Natural killer cell (primary cell): Measurements from ENCODE around the gene NXNL2. TPM values are rescaled to one million over a fixed set of nuclear protein-coding genes. Genes with fewer than 3 reads are reported as not detected.

Source experiments
- ATAC-seq, 3 donors: fragments of 150-1000 bp in 2 of 3; fragments of 200-7000 bp in 1 of 3; cut with Tn5 transposase; 1 replicate in 1 of 3; 2 replicates in 2 of 3; pipeline ENCODE4 v1.10.0; 2021; ENCODE audit warnings: mild to moderate bottlenecking in 2 of 3, moderate library complexity in 2 of 3
- DNase-seq, 2 donors: peaks; one replicate each; pipeline versions ENCODE4 v3.0.0 to v3.0.0-alpha.2; 2013 to 2021; ENCODE audit warnings: mixed read lengths in 1 of 2
- H3K27ac ChIP-seq: one replicate; pipeline ENCODE4 v1.5.1; 2013; ENCODE audit warnings: mild to moderate bottlenecking, low read length
- H3K27me3 ChIP-seq: one replicate; pipeline ENCODE4 v1.6.1; 2013; ENCODE audit warnings: low read length; ENCODE audit not compliant: control insufficient read depth, insufficient read depth
- H3K36me3 ChIP-seq: one replicate; pipeline ENCODE4 v1.6.1; 2013; ENCODE audit warnings: low read length; ENCODE audit not compliant: control insufficient read depth, insufficient read depth
- H3K4me1 ChIP-seq: one replicate; pipeline ENCODE4 v1.6.1; 2013; ENCODE audit warnings: low read length; ENCODE audit not compliant: control insufficient read depth, insufficient read depth
- H3K4me3 ChIP-seq: one replicate; pipeline ENCODE4 v1.5.1; 2013; ENCODE audit warnings: low read length
- H3K9me3 ChIP-seq: one replicate; pipeline ENCODE4 v1.6.1; 2013; ENCODE audit warnings: low read length; ENCODE audit not compliant: control insufficient read depth, insufficient read depth
- H3K27ac Mint-ChIP-seq, 2 donors: one replicate each; pipeline ENCODE4 v1.8.0; 2022; ENCODE audit warnings: mild to moderate bottlenecking in 2 of 2, mixed read lengths in 2 of 2, moderate library complexity in 1 of 2
- H3K27me3 Mint-ChIP-seq, 2 donors: one replicate each; pipeline ENCODE4 v1.8.0; 2022; ENCODE audit warnings: low read depth in 2 of 2, mixed read lengths in 2 of 2
- H3K36me3 Mint-ChIP-seq: one replicate; pipeline ENCODE4 v1.8.0; 2022; ENCODE audit warnings: mixed read lengths
- H3K4me1 Mint-ChIP-seq, 2 donors: one replicate each; pipeline ENCODE4 v1.8.0; 2022; ENCODE audit warnings: mixed read lengths in 2 of 2
- H3K4me3 Mint-ChIP-seq: one replicate; pipeline ENCODE4 v1.8.0; 2022; ENCODE audit warnings: mild to moderate bottlenecking, moderate library complexity, mixed read lengths
- H3K9me3 Mint-ChIP-seq, 2 donors: one replicate each; pipeline ENCODE4 v1.8.0; 2022; ENCODE audit warnings: mixed read lengths in 2 of 2
- WGBS: methylation state at CpG from one replicate; pipeline ENCODE4 v1.1.7; 2013; ENCODE audit warnings: missing lambda C conversion rate; ENCODE audit not compliant: insufficient coverage; 5-methylcytosine and 5-hydroxymethylcytosine counted together
- intact Hi-C: fragments of 100-400 bp; cut with micrococcal nuclease; formaldehyde crosslinking; loops from one replicate; pipeline ENCODE4 v1.14.2; 2022
- total RNA-seq, 4 donors: library from RNA; stranded (reverse); fragments of 120-200 nt in 1 of 4; gene quantifications; one replicate each; pipeline versions ENCODE4 v1.2.3 to v1.2.4, GENCODE V29; 2013 to 2022
- TF ChIP-seq, protein P1 (sequence below): fragments of 200-600 bp; IDR thresholded peaks from one replicate; pipeline ENCODE4 v1.8.0; 2022; ENCODE audit warnings: antibody characterized with exemption

NXNL2 gene
- total RNA-seq, 3 donors from 2014 or later (not counting 1 experiment from before 2014, with no cell fraction given), result not detected

DNA sequence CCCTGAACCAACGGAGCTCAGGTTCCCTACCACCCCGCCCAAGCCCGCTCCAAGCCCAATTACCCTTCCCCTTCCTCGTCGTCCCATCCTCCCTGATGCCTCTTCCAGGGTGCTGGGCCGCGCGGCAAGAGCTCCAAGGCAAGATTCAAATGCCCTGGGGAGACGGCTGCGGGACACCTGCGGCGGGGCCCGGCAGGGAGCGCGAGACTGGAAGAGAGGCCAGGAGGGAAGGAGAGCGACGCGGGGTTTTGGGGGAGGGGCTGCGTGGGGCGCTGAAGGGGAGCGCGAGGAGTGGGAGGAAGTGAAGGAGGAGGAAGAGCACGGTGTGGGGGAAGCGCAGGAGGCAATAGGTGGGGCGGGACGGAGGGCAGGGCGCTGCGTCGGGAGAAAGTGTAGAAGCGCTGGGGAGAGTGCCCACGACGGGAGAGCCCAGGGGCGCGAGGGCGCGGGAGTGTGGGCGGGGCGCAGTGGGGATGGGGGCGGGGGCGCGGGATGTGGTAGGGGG is 975 bp upstream of the NXNL2 start:
- H3K4me1 Mint-ChIP-seq, result peaks cover 6 to 29% of the 10 kb centered on the region in 2 donors
- 5% methylated on average over 41 of the region's 41 CpGs for WGBS
- peak in 1 of 3 donors; percentile 1 for ATAC-seq
- H3K27ac Mint-ChIP-seq, result peak overlapping the region in 1 of 2 donors; percentile 25
- H3K9me3 ChIP-seq, result no peaks in the 10 kb centered on the region
- H3K9me3 Mint-ChIP-seq, result no peaks in the 10 kb centered on the region
- TF ChIP-seq, protein P1, sequence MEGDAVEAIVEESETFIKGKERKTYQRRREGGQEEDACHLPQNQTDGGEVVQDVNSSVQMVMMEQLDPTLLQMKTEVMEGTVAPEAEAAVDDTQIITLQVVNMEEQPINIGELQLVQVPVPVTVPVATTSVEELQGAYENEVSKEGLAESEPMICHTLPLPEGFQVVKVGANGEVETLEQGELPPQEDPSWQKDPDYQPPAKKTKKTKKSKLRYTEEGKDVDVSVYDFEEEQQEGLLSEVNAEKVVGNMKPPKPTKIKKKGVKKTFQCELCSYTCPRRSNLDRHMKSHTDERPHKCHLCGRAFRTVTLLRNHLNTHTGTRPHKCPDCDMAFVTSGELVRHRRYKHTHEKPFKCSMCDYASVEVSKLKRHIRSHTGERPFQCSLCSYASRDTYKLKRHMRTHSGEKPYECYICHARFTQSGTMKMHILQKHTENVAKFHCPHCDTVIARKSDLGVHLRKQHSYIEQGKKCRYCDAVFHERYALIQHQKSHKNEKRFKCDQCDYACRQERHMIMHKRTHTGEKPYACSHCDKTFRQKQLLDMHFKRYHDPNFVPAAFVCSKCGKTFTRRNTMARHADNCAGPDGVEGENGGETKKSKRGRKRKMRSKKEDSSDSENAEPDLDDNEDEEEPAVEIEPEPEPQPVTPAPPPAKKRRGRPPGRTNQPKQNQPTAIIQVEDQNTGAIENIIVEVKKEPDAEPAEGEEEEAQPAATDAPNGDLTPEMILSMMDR, result no peak
- peaks cover 23 to 27% of the 10 kb centered on the region in 2 donors for H3K27me3 Mint-ChIP-seq
- H3K27me3 ChIP-seq, result peaks cover 35% of the 10 kb centered on the region
- H3K4me3 Mint-ChIP-seq, result peak overlapping the region; percentile 85
- H3K27ac ChIP-seq, result no peak overlapping the region
- intact Hi-C loops, result loop anchor here (10.0 kb wide), 1 partner anchor 219 kb away; no protein-coding TSS in a partner anchor
- no peak overlapping the region for H3K4me3 ChIP-seq
- no peaks in the 10 kb centered on the region for H3K36me3 Mint-ChIP-seq
- peaks cover 15% of the 10 kb centered on the region for H3K4me1 ChIP-seq
- H3K36me3 ChIP-seq, result no peaks in the 10 kb centered on the region
- no peak for DNase-seq

DNA sequence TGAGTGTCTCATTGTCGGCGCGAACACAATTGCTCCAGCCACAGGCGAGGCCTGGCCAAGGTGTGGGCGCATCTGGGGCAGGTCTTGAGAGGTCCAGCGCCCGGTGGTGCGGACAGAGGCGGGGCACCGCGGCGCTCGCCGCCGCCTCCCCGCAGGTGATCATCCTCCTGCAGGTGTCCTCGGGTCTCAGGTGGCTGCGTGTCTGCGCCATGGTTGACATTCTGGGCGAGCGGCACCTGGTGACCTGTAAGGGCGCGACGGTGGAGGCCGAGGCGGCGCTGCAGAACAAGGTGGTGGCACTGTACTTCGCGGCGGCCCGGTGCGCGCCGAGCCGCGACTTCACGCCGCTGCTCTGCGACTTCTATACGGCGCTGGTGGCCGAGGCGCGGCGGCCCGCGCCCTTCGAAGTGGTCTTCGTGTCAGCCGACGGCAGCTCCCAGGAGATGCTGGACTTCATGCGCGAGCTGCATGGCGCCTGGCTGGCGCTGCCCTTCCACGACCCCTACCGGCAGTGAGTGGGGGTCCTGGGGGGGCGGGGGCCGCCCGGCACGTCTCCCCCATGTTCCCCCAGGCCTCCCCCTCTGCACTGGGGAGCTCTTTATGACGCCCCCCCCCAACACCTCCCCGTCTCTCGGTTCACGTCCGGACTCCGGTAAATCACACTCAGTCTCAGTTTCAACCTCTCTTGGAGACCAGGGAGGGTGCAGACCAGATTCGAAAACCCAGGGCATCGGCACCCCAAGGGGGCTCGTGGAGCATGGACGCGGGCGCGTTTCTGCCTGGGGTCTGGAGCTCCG is 446 bp downstream of the NXNL2 start:
- H3K36me3 ChIP-seq, result no peaks in the 10 kb centered on the region
- H3K9me3 ChIP-seq, result no peaks in the 10 kb centered on the region
- H3K4me1 ChIP-seq, result peaks cover 15% of the 10 kb centered on the region
- H3K4me3 Mint-ChIP-seq, result peak overlapping the region; percentile 75
- no peak overlapping the region for H3K27ac Mint-ChIP-seq
- WGBS, result 5% methylated on average over 75 of the region's 75 CpGs
- intact Hi-C loops, result loop anchor here (10.0 kb wide), 1 partner anchor 221 kb away; no protein-coding TSS in a partner anchor
- no peaks in the 10 kb centered on the region for H3K9me3 Mint-ChIP-seq
- H3K36me3 Mint-ChIP-seq, result no peaks in the 10 kb centered on the region
- ATAC-seq (peak in 2 of 3 donors; percentile 44 to 52), DNase-seq (peak in 1 of 2 donors; percentile 21)
- peak overlapping the region; percentile 30 for H3K4me3 ChIP-seq
- peaks cover 25 to 30% of the 10 kb centered on the region in 2 donors for H3K27me3 Mint-ChIP-seq
- peaks cover 33% of the 10 kb centered on the region for H3K27me3 ChIP-seq
- no peak overlapping the region for H3K27ac ChIP-seq
- peaks cover 6 to 29% of the 10 kb centered on the region in 2 donors for H3K4me1 Mint-ChIP-seq
- TF ChIP-seq, protein P1, result no peak

DNA sequence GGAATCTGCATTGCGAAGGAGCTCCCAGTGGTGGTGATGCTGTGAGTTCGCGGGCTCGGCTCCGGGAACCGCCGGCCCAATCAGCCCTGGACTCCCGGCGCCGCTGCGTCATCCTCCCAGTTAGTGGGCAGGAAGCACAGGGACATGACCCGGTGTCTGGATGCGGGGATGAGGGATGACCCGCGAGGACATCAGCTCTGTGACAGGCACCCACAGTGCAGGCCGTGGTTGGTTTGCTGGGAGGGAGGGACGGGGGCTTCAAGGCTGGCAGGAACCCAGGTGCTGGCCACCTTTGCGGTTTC is 996 bp downstream of the NXNL2 start:
- Mint-ChIP-seq H3K36me3 (no peaks in the 10 kb centered on the region), H3K4me1 (peaks cover 6 to 29% of the 10 kb centered on the region in 2 donors), H3K9me3 (no peaks in the 10 kb centered on the region), H3K27ac (no peak overlapping the region), H3K4me3 (peak overlapping the region; percentile 57), H3K27me3 (peaks cover 24 to 36% of the 10 kb centered on the region in 2 donors)
- H3K4me1 ChIP-seq, result peaks cover 15% of the 10 kb centered on the region
- H3K4me3 ChIP-seq, result no peak overlapping the region
- ATAC-seq (no peak), DNase-seq (no peak)
- peaks cover 33% of the 10 kb centered on the region for H3K27me3 ChIP-seq
- no peak overlapping the region for H3K27ac ChIP-seq
- TF ChIP-seq, protein P1, result no peak
- WGBS, result 35% methylated on average over 18 of the region's 18 CpGs
- H3K36me3 ChIP-seq, result no peaks in the 10 kb centered on the region
- no peaks in the 10 kb centered on the region for H3K9me3 ChIP-seq
- intact Hi-C loops, result loop anchor here (10.0 kb wide), 1 partner anchor 221 kb away; no protein-coding TSS in a partner anchor
